ENCODE data around the gene TP53. TPM values are rescaled to one million over a fixed set of nuclear protein-coding genes. Genes with fewer than 3 reads are reported as not detected.

The TP53 gene
- total and polyA plus RNA-seq, 2 donors from 2014 or later = 14.8 to 66.9 TPM

DNA sequence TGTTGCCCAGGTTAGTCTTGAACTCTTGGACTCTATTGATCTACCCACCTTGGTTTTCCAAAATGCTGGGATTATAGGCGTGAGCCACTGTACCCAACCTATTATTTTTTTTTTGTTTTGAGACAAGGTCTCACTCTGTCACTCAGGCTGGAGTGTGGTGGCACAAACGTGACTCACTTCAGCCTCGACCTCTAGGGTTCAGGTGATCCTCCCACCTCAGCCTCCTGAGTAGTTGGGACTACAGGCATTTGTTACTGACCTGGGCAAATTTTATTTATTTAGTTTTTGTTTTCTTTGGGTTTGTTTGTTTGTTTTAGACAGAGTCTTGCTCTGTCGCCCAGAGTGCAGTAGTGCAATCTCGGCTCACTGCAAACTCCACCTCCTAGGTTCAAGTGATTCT is 63.6 kb downstream of the TP53 start:
- H3K9me3 ChIP-seq (ENCODE audit: control insufficient read depth in 2 of 3, insufficient read depth in 1 of 3, low read length in 3 of 3) = no peaks in the 10 kb centered on the region
- FAIRE-seq = no peak
- no peaks in the 10 kb centered on the region for H3K36me3 ChIP-seq (ENCODE audit: control insufficient read depth in 2 of 3, insufficient read depth in 3 of 3, low read length in 3 of 3)
- H3K27me3 ChIP-seq (ENCODE audit: control insufficient read depth, insufficient read depth, low read length) = no peaks in the 10 kb centered on the region
- no peak overlapping the region for H3K27ac ChIP-seq (ENCODE audit: low read depth in 2 of 2, low read length in 2 of 2)
- DNase-seq = no peak
- intact Hi-C loops (cut with DNase I) = no loop called here
- no peak overlapping the region for H3K9ac ChIP-seq (ENCODE audit: low read length in 3 of 3)
- TF ChIP-seq, protein P1, sequence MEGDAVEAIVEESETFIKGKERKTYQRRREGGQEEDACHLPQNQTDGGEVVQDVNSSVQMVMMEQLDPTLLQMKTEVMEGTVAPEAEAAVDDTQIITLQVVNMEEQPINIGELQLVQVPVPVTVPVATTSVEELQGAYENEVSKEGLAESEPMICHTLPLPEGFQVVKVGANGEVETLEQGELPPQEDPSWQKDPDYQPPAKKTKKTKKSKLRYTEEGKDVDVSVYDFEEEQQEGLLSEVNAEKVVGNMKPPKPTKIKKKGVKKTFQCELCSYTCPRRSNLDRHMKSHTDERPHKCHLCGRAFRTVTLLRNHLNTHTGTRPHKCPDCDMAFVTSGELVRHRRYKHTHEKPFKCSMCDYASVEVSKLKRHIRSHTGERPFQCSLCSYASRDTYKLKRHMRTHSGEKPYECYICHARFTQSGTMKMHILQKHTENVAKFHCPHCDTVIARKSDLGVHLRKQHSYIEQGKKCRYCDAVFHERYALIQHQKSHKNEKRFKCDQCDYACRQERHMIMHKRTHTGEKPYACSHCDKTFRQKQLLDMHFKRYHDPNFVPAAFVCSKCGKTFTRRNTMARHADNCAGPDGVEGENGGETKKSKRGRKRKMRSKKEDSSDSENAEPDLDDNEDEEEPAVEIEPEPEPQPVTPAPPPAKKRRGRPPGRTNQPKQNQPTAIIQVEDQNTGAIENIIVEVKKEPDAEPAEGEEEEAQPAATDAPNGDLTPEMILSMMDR (IDR thresholded peaks at IDR 0.05; ENCODE audit: borderline replicate concordance, extremely low read depth, insufficient read depth) = no peak
- no peak overlapping the region for H3K4me3 ChIP-seq (ENCODE audit: low read length in 3 of 3)
- peaks cover 0 to 3% (median 0%) of the 10 kb centered on the region in 3 donors for H3K4me1 ChIP-seq (ENCODE audit: control insufficient read depth in 2 of 3, insufficient read depth in 2 of 3, low read depth in 1 of 3, low read length in 3 of 3)

DNA sequence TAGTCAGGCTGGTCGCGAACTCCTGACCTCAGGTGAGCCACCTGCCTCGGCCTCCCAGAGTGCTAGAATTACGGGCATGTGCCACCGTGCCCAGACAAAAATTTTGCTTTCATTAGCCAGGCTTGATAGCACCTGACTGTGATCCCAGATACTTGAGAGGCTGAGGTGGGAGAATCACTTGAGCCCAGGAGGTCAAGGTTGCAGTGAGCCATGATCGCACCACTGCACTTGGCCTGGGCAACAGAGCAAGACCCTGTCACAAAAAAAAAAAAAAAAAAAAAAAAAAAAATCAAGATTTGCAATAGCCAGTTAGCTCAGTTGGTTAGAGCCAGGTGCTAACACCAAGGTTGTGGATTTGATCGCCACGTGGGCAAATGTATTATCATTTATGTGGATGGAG is 66.5 kb downstream of the TP53 start:
- Histone ChIP-seq H3K27ac (ENCODE audit: low read depth in 2 of 2, low read length in 2 of 2) (no peak overlapping the region), H3K9me3 (ENCODE audit: control insufficient read depth in 2 of 3, insufficient read depth in 1 of 3, low read length in 3 of 3) (no peaks in the 10 kb centered on the region), H3K4me3 (ENCODE audit: low read length in 3 of 3) (no peak overlapping the region), H3K36me3 (ENCODE audit: control insufficient read depth in 2 of 3, insufficient read depth in 3 of 3, low read length in 3 of 3) (no peaks in the 10 kb centered on the region), H3K4me1 (ENCODE audit: control insufficient read depth in 2 of 3, insufficient read depth in 2 of 3, low read depth in 1 of 3, low read length in 3 of 3) (no peaks in the 10 kb centered on the region), H3K27me3 (ENCODE audit: control insufficient read depth, insufficient read depth, low read length) (no peaks in the 10 kb centered on the region), H3K9ac (ENCODE audit: low read length in 3 of 3) (no peak overlapping the region)
- intact Hi-C loops (cut with DNase I) = no loop called here
- TF ChIP-seq, protein P1 (IDR thresholded peaks at IDR 0.05; ENCODE audit: borderline replicate concordance, extremely low read depth, insufficient read depth) = no peak
- DNase-seq (no peak), FAIRE-seq (no peak)

DNA sequence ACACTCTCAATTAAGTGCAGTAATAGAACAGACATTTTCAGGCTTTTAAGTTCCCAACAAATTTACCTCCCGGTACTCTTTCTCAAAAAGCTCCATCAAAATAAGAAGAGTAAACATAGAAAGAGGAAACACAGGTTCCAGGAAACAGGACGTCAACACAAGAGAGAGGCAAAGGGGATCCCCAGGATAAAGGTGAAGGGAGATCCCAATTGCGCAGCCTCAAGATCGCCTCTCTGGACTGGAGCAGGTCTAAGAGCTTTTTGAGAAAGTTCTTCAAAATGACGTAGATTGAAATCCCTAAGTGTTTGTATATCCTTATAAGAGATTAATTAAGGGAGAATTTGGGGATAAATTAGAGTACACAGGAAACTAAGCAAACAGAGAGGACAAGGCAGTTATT is 68.7 kb downstream of the TP53 start:
- TF ChIP-seq, protein P1 (IDR thresholded peaks at IDR 0.05; ENCODE audit: borderline replicate concordance, extremely low read depth, insufficient read depth) = no peak
- intact Hi-C loops (cut with DNase I) = no loop called here
- no peak overlapping the region for H3K4me3 ChIP-seq (ENCODE audit: low read length in 3 of 3)
- no peak overlapping the region for H3K9ac ChIP-seq (ENCODE audit: low read length in 3 of 3)
- no peaks in the 10 kb centered on the region for H3K36me3 ChIP-seq (ENCODE audit: control insufficient read depth in 2 of 3, insufficient read depth in 3 of 3, low read length in 3 of 3)
- H3K4me1 ChIP-seq (ENCODE audit: control insufficient read depth in 2 of 3, insufficient read depth in 2 of 3, low read depth in 1 of 3, low read length in 3 of 3) = peaks cover 0 to 2% (median 2%) of the 10 kb centered on the region in 3 donors
- no peak for DNase-seq
- no peaks in the 10 kb centered on the region for H3K27me3 ChIP-seq (ENCODE audit: control insufficient read depth, insufficient read depth, low read length)
- no peak for FAIRE-seq
- H3K27ac ChIP-seq (ENCODE audit: low read depth in 2 of 2, low read length in 2 of 2) = no peak overlapping the region
- no peaks in the 10 kb centered on the region for H3K9me3 ChIP-seq (ENCODE audit: control insufficient read depth in 2 of 3, insufficient read depth in 1 of 3, low read length in 3 of 3)

Other genes with a start within 250 kb of the TP53 start
- gene FGF11, start 248.0 kb downstream of the TP53 start, total RNA-seq = 1.4 TPM
- gene FGF11, start 248.0 kb downstream of the TP53 start, polyA plus RNA-seq (ENCODE audit: insufficient read depth, low read depth, low replicate concordance) = 7.7 TPM
- gene CHRNB1, start 242.4 kb downstream of the TP53 start, total RNA-seq = 11.9 TPM
- 19.3 TPM for gene CHRNB1, start 242.4 kb downstream of the TP53 start, polyA plus RNA-seq (ENCODE audit: insufficient read depth, low read depth, low replicate concordance)
- gene ZBTB4, start 207.9 kb downstream of the TP53 start, total RNA-seq = 64.8 TPM
- 23.2 TPM for gene ZBTB4, start 207.9 kb downstream of the TP53 start, polyA plus RNA-seq (ENCODE audit: insufficient read depth, low read depth, low replicate concordance)
- not detected for gene SLC35G6, start 206.0 kb downstream of the TP53 start, total RNA-seq
- gene SLC35G6, start 206.0 kb downstream of the TP53 start, polyA plus RNA-seq (ENCODE audit: insufficient read depth, low read depth, low replicate concordance) = not detected
- 133 TPM for gene POLR2A, start 203.1 kb downstream of the TP53 start, total RNA-seq
- 18.6 TPM for gene POLR2A, start 203.1 kb downstream of the TP53 start, polyA plus RNA-seq (ENCODE audit: insufficient read depth, low read depth, low replicate concordance)
- gene TNFSF12, start 138.4 kb downstream of the TP53 start, total RNA-seq = 48.0 TPM
- gene TNFSF12, start 138.4 kb downstream of the TP53 start, polyA plus RNA-seq (ENCODE audit: insufficient read depth, low read depth, low replicate concordance) = 61.8 TPM
- gene TNFSF13, start 128.7 kb downstream of the TP53 start, total RNA-seq = 99.2 TPM
- 68.6 TPM for gene TNFSF13, start 128.7 kb downstream of the TP53 start, polyA plus RNA-seq (ENCODE audit: insufficient read depth, low read depth, low replicate concordance)
- 43.5 TPM for gene SENP3, start 125.6 kb downstream of the TP53 start, total RNA-seq
- 50.3 TPM for gene SENP3, start 125.6 kb downstream of the TP53 start, polyA plus RNA-seq (ENCODE audit: insufficient read depth, low read depth, low replicate concordance)
- gene CD68, start 107.9 kb downstream of the TP53 start, total RNA-seq = 92.6 TPM
- gene CD68, start 107.9 kb downstream of the TP53 start, polyA plus RNA-seq (ENCODE audit: insufficient read depth, low read depth, low replicate concordance) = 38.3 TPM
- 54.2 TPM for gene MPDU1, start 103.6 kb downstream of the TP53 start, total RNA-seq
- 145 TPM for gene MPDU1, start 103.6 kb downstream of the TP53 start, polyA plus RNA-seq (ENCODE audit: insufficient read depth, low read depth, low replicate concordance)
- 0.88 TPM for gene SOX15, start 97.4 kb downstream of the TP53 start, total RNA-seq
- 0.80 TPM for gene SOX15, start 97.4 kb downstream of the TP53 start, polyA plus RNA-seq (ENCODE audit: insufficient read depth, low read depth, low replicate concordance)
- gene FXR2, start 72.6 kb downstream of the TP53 start, total RNA-seq = 29.3 TPM
- 59.2 TPM for gene FXR2, start 72.6 kb downstream of the TP53 start, polyA plus RNA-seq (ENCODE audit: insufficient read depth, low read depth, low replicate concordance)
- gene SAT2, start 59.7 kb downstream of the TP53 start, total RNA-seq = 74.7 TPM
- 430 TPM for gene SAT2, start 59.7 kb downstream of the TP53 start, polyA plus RNA-seq (ENCODE audit: insufficient read depth, low read depth, low replicate concordance)
- gene SHBG, start 57.4 kb downstream of the TP53 start, total RNA-seq = 0.57 TPM
- 4.6 TPM for gene SHBG, start 57.4 kb downstream of the TP53 start, polyA plus RNA-seq (ENCODE audit: insufficient read depth, low read depth, low replicate concordance)
- 7.6 TPM for gene ATP1B2, start 36.6 kb downstream of the TP53 start, total RNA-seq
- 12.8 TPM for gene ATP1B2, start 36.6 kb downstream of the TP53 start, polyA plus RNA-seq (ENCODE audit: insufficient read depth, low read depth, low replicate concordance)
- 6.5 TPM for gene WRAP53, start 987 bp upstream of the TP53 start, total RNA-seq
- gene WRAP53, start 987 bp upstream of the TP53 start, polyA plus RNA-seq (ENCODE audit: insufficient read depth, low read depth, low replicate concordance) = 10.8 TPM
- 3.5 TPM for gene EFNB3, start 17.7 kb upstream of the TP53 start, total RNA-seq
- 2.3 TPM for gene EFNB3, start 17.7 kb upstream of the TP53 start, polyA plus RNA-seq (ENCODE audit: insufficient read depth, low read depth, low replicate concordance)
- 0.66 TPM for gene DNAH2, start 30.3 kb upstream of the TP53 start, total RNA-seq
- 0.17 TPM for gene DNAH2, start 30.3 kb upstream of the TP53 start, polyA plus RNA-seq (ENCODE audit: insufficient read depth, low read depth, low replicate concordance)
- 32.3 TPM for gene KDM6B, start 146.7 kb upstream of the TP53 start, total RNA-seq
- 3.9 TPM for gene KDM6B, start 146.7 kb upstream of the TP53 start, polyA plus RNA-seq (ENCODE audit: insufficient read depth, low read depth, low replicate concordance)
- gene TMEM88, start 167.6 kb upstream of the TP53 start, total RNA-seq = 17.6 TPM
- gene TMEM88, start 167.6 kb upstream of the TP53 start, polyA plus RNA-seq (ENCODE audit: insufficient read depth, low read depth, low replicate concordance) = 59.8 TPM
- 69.6 TPM for gene NAA38, start 170.1 kb upstream of the TP53 start, total RNA-seq
- 246 TPM for gene NAA38, start 170.1 kb upstream of the TP53 start, polyA plus RNA-seq (ENCODE audit: insufficient read depth, low read depth, low replicate concordance)
- gene CYB5D1, start 170.5 kb upstream of the TP53 start, total RNA-seq = 20.4 TPM
- gene CYB5D1, start 170.5 kb upstream of the TP53 start, polyA plus RNA-seq (ENCODE audit: insufficient read depth, low read depth, low replicate concordance) = 14.3 TPM
- 94.6 TPM for gene CHD3, start 201.3 kb upstream of the TP53 start, total RNA-seq
- 41.5 TPM for gene CHD3, start 201.3 kb upstream of the TP53 start, polyA plus RNA-seq (ENCODE audit: insufficient read depth, low read depth, low replicate concordance)
- gene RNF227, start 228.8 kb upstream of the TP53 start, total RNA-seq = 2.5 TPM
- 2.5 TPM for gene RNF227, start 228.8 kb upstream of the TP53 start, polyA plus RNA-seq (ENCODE audit: insufficient read depth, low read depth, low replicate concordance)
- gene KCNAB3, start 242.4 kb upstream of the TP53 start, total RNA-seq = 3.9 TPM
- gene KCNAB3, start 242.4 kb upstream of the TP53 start, polyA plus RNA-seq (ENCODE audit: insufficient read depth, low read depth, low replicate concordance) = 0.71 TPM
- gene TRAPPC1, start 244.5 kb upstream of the TP53 start, total RNA-seq = 149 TPM
- gene TRAPPC1, start 244.5 kb upstream of the TP53 start, polyA plus RNA-seq (ENCODE audit: insufficient read depth, low read depth, low replicate concordance) = 291 TPM
- 27.5 TPM for gene CNTROB, start 244.7 kb upstream of the TP53 start, total RNA-seq
- gene CNTROB, start 244.7 kb upstream of the TP53 start, polyA plus RNA-seq (ENCODE audit: insufficient read depth, low read depth, low replicate concordance) = 11.6 TPM

All from kidney (tissue), 14 donors.